HuH-7.5 (cell line): Measurements from ENCODE around the gene SIKE1.
"Not testable (repeated sequence)": the region's sequence is repeated elsewhere in the genome, so short reads cannot be mapped to it uniquely, and the experiment has no call there.

ENCODE experiments used
- DNase-seq: peaks from one replicate; pipeline ENCODE4 v3.0.0; 2011; ENCODE audit warnings: low spot score

Gene SIKE1

GRCh38 chr1:114755006-114755931, 25.2 kb downstream of the SIKE1 start:
- no peak for DNase-seq

GRCh38 chr1:114753702-114754101, 26.8 kb downstream of the SIKE1 start:
- not testable (repeated sequence) for DNase-seq

- no peak for DNase-seq
Observed at GRCh38 chr1:114753143-114753542, 27.3 kb downstream of the SIKE1 start.

DNA sequence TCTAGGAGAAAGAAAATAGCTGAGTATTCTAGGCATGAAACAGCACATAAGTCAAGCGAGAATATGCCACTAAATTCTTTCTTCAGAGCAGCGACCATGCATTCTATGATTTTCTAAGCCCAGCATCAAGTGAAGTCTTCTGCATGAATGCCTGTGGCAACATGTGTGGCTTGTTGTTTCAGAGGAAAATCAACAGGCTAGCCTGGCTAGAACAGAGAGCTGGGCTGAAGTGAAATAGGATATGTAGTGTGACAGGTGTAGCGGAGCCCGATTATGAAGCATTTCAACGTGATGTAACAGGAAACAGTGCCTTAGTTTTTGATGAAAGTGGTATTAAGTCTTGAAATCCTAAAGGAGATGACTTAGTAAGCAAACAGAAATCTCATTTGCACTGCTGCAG, 29.7 kb downstream of the SIKE1 start:
- no peak for DNase-seq

DNA sequence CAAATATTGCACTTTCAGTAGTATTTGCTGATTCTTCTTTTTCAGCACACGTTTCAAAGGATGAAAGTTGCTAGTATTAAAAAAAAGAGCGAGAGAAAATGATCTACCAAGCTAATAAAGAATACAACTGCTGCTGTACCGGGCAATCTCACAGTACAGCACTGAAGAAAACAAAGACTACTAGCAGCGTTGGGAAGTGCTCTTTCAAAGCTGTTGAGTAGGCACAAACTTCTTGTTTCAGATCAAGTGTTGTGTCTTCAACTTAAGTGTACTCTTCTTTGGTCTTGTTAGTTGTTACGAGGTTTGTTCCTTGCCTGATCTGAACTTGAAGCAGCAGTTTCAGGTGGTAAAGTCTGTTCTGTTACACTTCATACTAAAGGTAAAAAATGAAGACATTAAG, 30.6 kb downstream of the SIKE1 start:
- no peak for DNase-seq

DNA sequence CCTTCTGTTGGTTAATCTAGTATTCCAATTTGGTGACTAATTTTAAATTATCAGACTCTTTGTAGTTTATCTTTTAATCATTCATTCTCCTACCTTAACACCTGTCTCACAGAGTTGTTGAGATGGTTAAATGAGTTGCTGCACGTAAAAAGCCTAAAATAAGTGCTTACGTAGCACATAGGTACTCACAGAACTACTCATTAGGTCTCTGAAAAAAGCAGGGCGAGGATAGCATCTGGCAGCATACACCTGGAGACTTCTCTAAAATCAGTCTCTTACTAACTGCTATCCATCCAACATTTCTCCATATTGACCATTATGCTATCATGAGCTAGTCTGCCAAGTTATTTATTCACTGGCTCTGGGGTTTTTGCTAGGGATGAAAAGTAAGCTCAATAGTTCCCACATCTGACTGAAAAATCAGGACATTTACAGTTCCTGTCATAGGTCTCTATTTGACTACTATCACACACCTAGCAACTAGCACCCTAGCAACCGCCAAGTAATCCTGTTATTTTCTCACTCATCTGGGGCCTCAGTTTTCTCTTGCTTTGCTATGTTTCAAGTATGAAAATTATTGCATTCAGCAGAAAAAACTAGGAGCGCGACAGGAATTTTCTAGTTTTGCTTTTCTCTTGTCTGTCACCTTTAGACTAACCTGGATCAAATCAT, 33.9 kb downstream of the SIKE1 start:
- DNase-seq, result no peak

DNA sequence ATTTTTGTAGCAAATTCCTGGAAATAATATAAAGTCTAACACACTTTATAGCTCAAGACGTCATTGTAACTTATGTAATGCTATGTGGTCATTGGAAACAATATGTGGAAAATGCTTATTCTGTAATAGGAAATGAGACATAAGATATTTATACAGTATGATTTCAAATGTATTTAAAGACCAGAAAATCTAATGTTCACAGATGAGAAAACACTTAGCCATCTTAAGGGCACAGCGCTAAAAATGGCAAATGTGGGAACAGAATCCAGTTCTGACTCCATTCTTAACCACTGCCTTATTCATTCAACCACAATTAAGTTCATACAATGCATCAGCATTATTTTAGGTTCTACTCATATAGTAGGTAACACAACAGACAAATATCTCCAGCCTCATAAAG, 35.2 kb downstream of the SIKE1 start:
- DNase-seq, result no peak

GRCh38 chr1:114741963-114742746, 38.3 kb downstream of the SIKE1 start:
- DNase-seq, result no peak

DNA sequence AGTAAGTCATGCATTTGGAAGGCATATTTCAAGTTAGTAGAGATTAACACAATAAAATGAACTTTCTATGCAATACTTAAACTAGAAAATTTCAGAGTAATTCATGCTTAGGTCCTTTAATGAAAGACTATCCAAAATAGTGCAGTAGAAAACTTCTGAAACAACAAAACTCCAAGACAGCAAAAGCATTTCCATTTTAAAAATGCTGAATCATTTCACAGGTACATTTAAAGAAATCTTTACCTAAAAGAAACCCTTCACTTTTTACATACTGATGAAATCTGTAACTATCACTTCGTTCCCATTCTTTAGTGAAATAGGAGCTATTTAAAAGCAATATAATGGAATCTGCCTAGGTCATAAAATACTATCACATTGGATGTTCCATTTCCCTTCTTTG, 40.2 kb downstream of the SIKE1 start:
- no peak for DNase-seq

- DNase-seq, result no peak
Observed at GRCh38 chr1:114737314-114737849, 43.1 kb downstream of the SIKE1 start.

DNA sequence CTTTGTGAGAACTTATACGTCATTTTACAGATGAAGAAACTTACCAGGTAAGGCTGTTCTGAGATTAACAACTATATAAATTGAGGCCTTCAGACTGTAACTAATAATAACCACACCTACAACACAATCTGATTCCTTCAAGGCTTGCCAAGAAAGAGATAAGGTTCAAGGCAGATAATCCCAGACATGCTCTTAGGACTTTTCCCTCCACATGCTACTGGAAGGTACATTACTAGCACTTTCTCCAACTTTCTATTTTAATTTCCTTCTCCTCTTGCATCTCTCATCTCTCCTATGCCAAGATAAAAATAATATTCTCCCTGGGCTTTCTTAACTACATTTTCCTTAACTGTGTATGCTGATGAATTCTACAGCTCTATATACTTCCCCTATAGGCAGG, 45.0 kb downstream of the SIKE1 start:
- DNase-seq, result no peak

DNA sequence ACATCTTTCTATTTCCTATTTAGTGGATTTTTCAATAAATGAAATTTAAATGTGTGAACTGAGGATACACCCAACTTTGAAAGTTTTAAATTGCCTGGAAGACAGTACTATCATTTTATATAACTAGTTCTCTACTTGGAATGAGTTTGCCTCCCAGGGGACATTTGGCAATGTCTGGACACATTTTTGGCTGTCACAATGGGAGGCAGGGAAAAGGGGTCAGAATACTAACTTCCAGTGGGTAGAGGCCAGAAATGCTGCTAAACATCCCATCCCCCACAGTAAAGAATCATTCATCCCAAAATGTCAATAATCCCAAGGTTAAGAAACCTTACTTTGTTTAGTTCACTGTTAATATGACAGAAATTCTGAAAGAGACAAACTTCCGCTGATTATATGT, 50.7 kb downstream of the SIKE1 start:
- DNase-seq, result no peak

- no peak for DNase-seq
Observed at GRCh38 chr1:114728553-114728952, 51.9 kb downstream of the SIKE1 start.

- no peak for DNase-seq
Observed at GRCh38 chr1:114725230-114725629, 55.3 kb downstream of the SIKE1 start.

GRCh38 chr1:114723915-114724314, 56.6 kb downstream of the SIKE1 start:
- DNase-seq, result no peak

DNA sequence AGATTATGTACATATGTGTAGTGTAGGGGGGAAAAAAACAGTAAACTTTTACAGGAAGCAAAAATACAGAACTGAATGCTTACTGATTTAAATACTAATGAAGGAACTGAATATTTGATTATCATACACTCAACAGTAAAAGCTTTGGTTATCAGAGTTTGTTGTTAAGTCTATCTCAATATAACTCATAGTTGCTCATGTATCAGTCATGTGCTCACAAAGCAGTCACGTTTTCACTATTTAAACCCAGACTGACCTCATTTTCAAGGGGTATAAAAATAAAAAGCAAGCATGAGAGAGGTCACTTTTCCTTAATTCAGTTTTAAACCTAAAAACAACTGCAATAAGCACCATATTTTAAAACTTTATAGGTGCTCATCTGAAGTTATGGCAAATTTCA, 57.0 kb downstream of the SIKE1 start:
- no peak for DNase-seq

DNA sequence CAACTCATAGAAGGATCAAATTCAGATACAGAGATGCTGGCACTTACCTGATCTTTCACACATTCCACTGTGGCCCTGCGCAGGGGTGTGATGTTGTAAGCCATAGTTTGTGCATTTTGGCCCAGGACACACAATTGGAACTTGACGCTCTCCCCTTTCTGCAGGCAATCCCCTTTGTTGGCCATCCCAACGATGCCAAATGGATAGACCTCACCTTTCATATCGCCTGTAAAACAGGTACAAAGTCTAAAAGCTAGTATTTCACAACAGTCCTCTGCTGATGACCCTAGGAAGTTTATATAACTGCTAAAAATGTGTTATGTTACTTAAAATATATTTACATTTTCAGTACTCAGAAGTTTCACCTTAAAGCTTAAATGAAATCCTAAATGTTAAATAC, 60.0 kb downstream of the SIKE1 start:
- no peak for DNase-seq
